ENCODE data around the gene PRRC2A.

PRRC2A gene

GRCh38 chr6:31626952-31627351 lies 6.4 kb downstream of the PRRC2A start:
- H3K4me3 ChIP-seq (ENCODE audit: low read depth, low read length), result no peak overlapping the region
- CTCF ChIA-PET, result interaction anchor here (1.5 to 1.7 kb wide), 2 partner anchors 25 to 30 kb away, joined by 5 to 10 read pairs; partner anchors contain the start of gene BAG6
- H3K9me3 ChIP-seq (ENCODE audit: control insufficient read depth, insufficient read depth, low read depth, low read length), result no peaks in the 10 kb centered on the region
- peaks cover 79 to 100% of the 10 kb centered on the region in 2 experiments for H3K36me3 ChIP-seq (ENCODE audit: control insufficient read depth in 2 of 2, insufficient read depth in 1 of 2, low read length in 2 of 2)
- POLR2A ChIA-PET, result interaction anchor here (1.0 to 9.7 kb wide), 5 partner anchors 10 to 81 kb away, joined by 3 to 123 read pairs (median 6); partner anchors contain the start of genes ATP6V1G2 and BAG6
- no peak overlapping the region for H3K27ac ChIP-seq (ENCODE audit: extremely low read depth, low read depth, low read length)
- no peak for TF ChIP-seq ZNF558 (tag by site-specific recombination; IDR thresholded peaks at IDR 0.05)
- TF ChIP-seq ZNF221 (tag by site-specific recombination; IDR thresholded peaks at IDR 0.05; ENCODE audit: borderline replicate concordance), result no peak
- TF ChIP-seq ZNF423 (tag by site-specific recombination; IDR thresholded peaks at IDR 0.05), result no peak
- no peak for TF ChIP-seq ZNF785 (tag by site-specific recombination; IDR thresholded peaks at IDR 0.05)
- TF ChIP-seq ZNF658 (tag by site-specific recombination; IDR thresholded peaks at IDR 0.05), result no peak
- TF ChIP-seq ZNF394 (tag by site-specific recombination; IDR thresholded peaks at IDR 0.05; ENCODE audit: borderline replicate concordance), result no peak
- no peak for TF ChIP-seq TCF7L2 (IDR thresholded peaks at IDR 0.05; ENCODE audit: borderline replicate concordance, low read depth, low read length)
- TF ChIP-seq ZNF19 (tag by site-specific recombination; IDR thresholded peaks at IDR 0.05; ENCODE audit: low read depth), result no peak
- no peak for TF ChIP-seq ZNF639 (tag by site-specific recombination; IDR thresholded peaks at IDR 0.05)
- TF ChIP-seq ZNF571 (tag by site-specific recombination; IDR thresholded peaks at IDR 0.05), result no peak
- H3K4me1 ChIP-seq (ENCODE audit: control insufficient read depth, insufficient read depth, low read length), result peaks cover 6% of the 10 kb centered on the region; the same call in 1 of the 2 replicates

GRCh38 chr6:31627690-31628287 lies 7.3 kb downstream of the PRRC2A start:
- no peak overlapping the region for H3K4me3 ChIP-seq (ENCODE audit: low read depth, low read length)
- H3K27ac ChIP-seq (ENCODE audit: extremely low read depth, low read depth, low read length), result no peak overlapping the region
- POLR2A ChIA-PET, result interaction anchor here (0.8 to 9.7 kb wide), 5 partner anchors 9 to 87 kb away, joined by 3 to 123 read pairs (median 4); partner anchors contain the start of genes ATP6V1G2, BAG6 and DDX39B
- no peak for TF ChIP-seq ZNF654 (tag by site-specific recombination; IDR thresholded peaks at IDR 0.05; ENCODE audit: low read depth)
- no peak for TF ChIP-seq ZSCAN5A (tag by site-specific recombination; IDR thresholded peaks at IDR 0.05)
- TF ChIP-seq ATF2 (tag by site-specific recombination; IDR thresholded peaks at IDR 0.05; ENCODE audit: low read depth), result no peak
- no peak for TF ChIP-seq KLF8 (tag by site-specific recombination; IDR thresholded peaks at IDR 0.05)
- TF ChIP-seq ZNF658 (tag by site-specific recombination; IDR thresholded peaks at IDR 0.05), result no peak
- no peak for TF ChIP-seq ZNF501 (tag by site-specific recombination; IDR thresholded peaks at IDR 0.05)
- no peak for TF ChIP-seq ZNF114 (tag by site-specific recombination; IDR thresholded peaks at IDR 0.05)
- TF ChIP-seq ZNF596 (tag by site-specific recombination; IDR thresholded peaks at IDR 0.05), result no peak
- TF ChIP-seq EGR2 (tag by site-specific recombination; IDR thresholded peaks at IDR 0.05; ENCODE audit: low read depth), result no peak
- no peak for TF ChIP-seq ZNF416 (tag by site-specific recombination; IDR thresholded peaks at IDR 0.05)
- no peak for TF ChIP-seq ZNF776 (tag by site-specific recombination; IDR thresholded peaks at IDR 0.05; ENCODE audit: borderline replicate concordance)
- TF ChIP-seq ZFP69B (tag by site-specific recombination; IDR thresholded peaks at IDR 0.05), result no peak
- TF ChIP-seq ZNF473 (tag by site-specific recombination; IDR thresholded peaks at IDR 0.05), result no peak
- no peak for TF ChIP-seq CTCF (tag by site-specific recombination; IDR thresholded peaks at IDR 0.05)
- TF ChIP-seq YY1 (tag by site-specific recombination; IDR thresholded peaks at IDR 0.05), result no peak
- TF ChIP-seq ZNF785 (tag by site-specific recombination; IDR thresholded peaks at IDR 0.05), result no peak
- no peak for TF ChIP-seq HOXD13 (CRISPR knock-in tag; IDR thresholded peaks at IDR 0.05; ENCODE audit: borderline replicate concordance)
- TF ChIP-seq ZIC2 (tag by site-specific recombination; IDR thresholded peaks at IDR 0.05), result no peak
- TF ChIP-seq GLIS1 (tag by site-specific recombination; IDR thresholded peaks at IDR 0.05), result no peak
- TF ChIP-seq ZSCAN30 (tag by site-specific recombination; IDR thresholded peaks at IDR 0.05), result no peak
- H3K9me3 ChIP-seq (ENCODE audit: control insufficient read depth, insufficient read depth, low read depth, low read length), result no peaks in the 10 kb centered on the region
- CTCF ChIA-PET, result interaction anchor here (1.5 kb wide), 1 partner anchor 31 kb away, joined by 5 read pairs; no protein-coding TSS in a partner anchor
- H3K36me3 ChIP-seq (ENCODE audit: control insufficient read depth in 2 of 2, insufficient read depth in 1 of 2, low read length in 2 of 2), result peaks cover 76 to 100% of the 10 kb centered on the region in 2 experiments
- no peaks in the 10 kb centered on the region for H3K4me1 ChIP-seq (ENCODE audit: control insufficient read depth, insufficient read depth, low read length)
